Ectodermal cell (in vitro differentiated cells): ENCODE data around the gene APBA2.

Experiments
- H3K27ac ChIP-seq: 2 replicates; pipeline ENCODE4 v1.7.0; 2013; ENCODE audit warnings: mild to moderate bottlenecking, low read depth, low read length; ENCODE audit not compliant: insufficient read depth, poor library complexity, severe bottlenecking
- H3K27me3 ChIP-seq: 2 replicates; pipeline ENCODE4 v1.7.0; 2013; ENCODE audit warnings: mild to moderate bottlenecking, low read length; ENCODE audit not compliant: insufficient read depth, control insufficient read depth, poor library complexity, severe bottlenecking
- H3K36me3 ChIP-seq: one replicate; pipeline ENCODE4 v1.7.0; 2013; ENCODE audit warnings: low read length; ENCODE audit not compliant: control insufficient read depth, insufficient read depth
- H3K4me1 ChIP-seq: one replicate; pipeline ENCODE4 v1.7.0; 2013; ENCODE audit warnings: low read length; ENCODE audit not compliant: control insufficient read depth, insufficient read depth
- H3K4me3 ChIP-seq: 2 replicates; pipeline ENCODE4 v1.7.0; 2013; ENCODE audit warnings: low read depth, low read length, control low read depth; ENCODE audit not compliant: insufficient read depth
- H3K9me3 ChIP-seq: 2 replicates; pipeline ENCODE4 v1.7.0; 2013; ENCODE audit warnings: mild to moderate bottlenecking, low read length, moderate library complexity; ENCODE audit not compliant: control insufficient read depth
- WGBS, 2 experiments: methylation state at CpG; one replicate each; pipeline ENCODE4 v1.1.7; 2013; ENCODE audit warnings: missing lambda C conversion rate in 2 of 2; 5-methylcytosine and 5-hydroxymethylcytosine counted together

Gene APBA2

DNA sequence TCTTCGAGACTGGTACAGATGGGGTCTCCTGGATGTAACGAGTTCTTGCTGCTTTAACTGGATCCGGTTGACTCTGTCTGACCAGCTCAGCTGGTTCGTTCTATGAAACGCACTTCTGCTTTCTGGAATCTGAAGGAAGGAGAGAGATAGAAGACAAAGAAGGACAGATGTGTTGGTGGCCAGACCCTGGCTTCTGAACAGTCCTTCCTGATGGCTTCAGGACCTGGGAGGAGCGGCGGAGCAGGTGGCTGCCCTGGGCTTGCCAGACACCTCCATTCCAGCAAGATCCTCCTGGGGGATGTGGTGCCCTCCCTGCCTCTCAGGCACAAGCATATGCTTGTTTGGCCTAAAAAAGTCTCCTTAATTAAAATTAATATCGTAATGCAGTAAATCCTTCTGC lies 99.9 kb downstream of the APBA2 start:
- H3K27ac ChIP-seq, result no peak overlapping the region
- H3K4me3 ChIP-seq, result no peak overlapping the region
- no peaks in the 10 kb centered on the region for H3K27me3 ChIP-seq
- H3K4me1 ChIP-seq, result peaks cover 32% of the 10 kb centered on the region
- H3K36me3 ChIP-seq, result no peaks in the 10 kb centered on the region
- H3K9me3 ChIP-seq, result no peaks in the 10 kb centered on the region
- 96 to 97% methylated on average over 8 of the region's 8 CpGs for WGBS, 2 experiments

DNA sequence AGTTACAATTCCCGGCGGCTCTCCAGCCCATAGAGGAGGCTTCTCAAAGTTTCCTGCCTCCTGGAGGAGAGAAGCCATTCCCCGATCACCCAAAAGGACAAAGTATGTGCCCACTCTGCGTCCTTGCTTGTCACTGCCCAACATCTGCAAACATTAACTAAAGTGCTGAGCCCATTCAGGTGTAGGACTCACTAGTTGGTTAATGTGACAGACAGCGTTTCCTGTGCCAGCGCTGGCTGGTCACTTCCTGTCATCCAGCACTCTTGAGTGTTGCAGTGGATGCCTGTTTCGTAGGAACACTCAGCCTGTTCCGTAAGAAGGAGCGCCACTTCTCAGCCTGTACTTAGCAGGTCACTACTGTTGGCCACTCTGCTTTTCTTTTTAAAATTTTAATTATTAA lies 100.3 kb downstream of the APBA2 start:
- no peaks in the 10 kb centered on the region for H3K27me3 ChIP-seq
- 93 to 95% methylated on average over 9 of the region's 9 CpGs for WGBS, 2 experiments
- H3K4me1 ChIP-seq, result peaks cover 32% of the 10 kb centered on the region
- H3K36me3 ChIP-seq, result no peaks in the 10 kb centered on the region
- no peaks in the 10 kb centered on the region for H3K9me3 ChIP-seq
- no peak overlapping the region for H3K27ac ChIP-seq
- H3K4me3 ChIP-seq, result no peak overlapping the region

DNA sequence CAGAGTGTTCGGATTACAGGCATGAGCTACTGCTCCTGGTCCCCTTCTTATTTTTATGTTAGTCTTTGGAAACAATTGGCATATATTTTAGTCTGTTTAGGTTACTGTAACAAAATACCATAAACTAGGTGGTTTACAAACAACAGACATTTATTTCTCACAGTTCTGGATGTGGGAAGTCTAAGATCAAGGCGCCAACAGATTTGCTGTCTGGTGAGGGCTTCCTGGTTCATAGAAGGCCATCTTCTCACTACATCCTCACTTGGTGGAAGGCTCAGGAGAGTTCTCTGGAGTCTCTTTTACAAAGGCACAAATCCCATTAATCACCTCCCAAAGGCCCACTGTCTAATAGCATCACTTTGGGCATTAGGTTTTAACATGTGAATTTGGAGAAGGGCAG lies 101.0 kb downstream of the APBA2 start:
- Histone ChIP-seq H3K4me3 (no peak overlapping the region), H3K9me3 (no peaks in the 10 kb centered on the region), H3K27ac (no peak overlapping the region), H3K36me3 (no peaks in the 10 kb centered on the region), H3K27me3 (no peaks in the 10 kb centered on the region), H3K4me1 (peaks cover 32% of the 10 kb centered on the region)
- WGBS, 2 experiments, result 96 to 100% methylated on average over 2 of the region's 2 CpGs

- Histone ChIP-seq H3K4me3 (no peak overlapping the region), H3K36me3 (no peaks in the 10 kb centered on the region), H3K27me3 (no peaks in the 10 kb centered on the region), H3K4me1 (peaks cover 32% of the 10 kb centered on the region), H3K27ac (no peak overlapping the region), H3K9me3 (no peaks in the 10 kb centered on the region)
- WGBS, 2 experiments, result 95 to 98% methylated on average over 4 of the region's 4 CpGs
Measured at GRCh38 chr15:28987337-28987736, 101.6 kb downstream of the APBA2 start.

DNA sequence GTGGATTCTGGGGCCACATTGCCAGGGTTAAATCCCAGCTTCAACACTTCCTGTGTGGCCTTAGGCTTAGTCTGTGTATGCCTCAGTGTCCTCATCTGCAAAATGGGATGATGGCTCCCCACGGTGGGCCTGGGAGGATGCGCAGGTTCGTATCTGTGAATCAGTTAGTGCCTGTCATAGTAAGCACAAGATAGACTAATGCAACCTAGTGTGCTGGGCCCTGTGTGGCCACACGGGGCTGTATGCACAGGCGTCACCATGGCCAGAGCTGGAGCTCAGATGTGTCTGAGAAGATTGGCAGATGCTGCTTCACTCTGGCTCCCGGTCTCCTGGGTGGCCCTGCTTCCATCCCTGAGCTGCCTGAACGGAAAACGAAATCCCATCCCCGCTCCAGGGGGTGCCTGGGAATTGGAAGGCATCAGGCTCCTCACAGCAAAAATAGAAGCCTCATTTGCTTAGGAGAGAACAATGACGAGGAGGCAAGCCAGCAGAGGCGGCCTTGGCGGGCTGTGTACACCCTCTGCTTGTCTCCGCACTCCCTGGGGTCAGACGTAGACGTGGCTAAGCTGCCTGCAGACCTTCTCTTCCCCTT lies 103.6 kb downstream of the APBA2 start:
- WGBS, 2 experiments, result 52% methylated on average over 15 of the region's 15 CpGs
- H3K27me3 ChIP-seq, result no peaks in the 10 kb centered on the region
- H3K4me3 ChIP-seq, result no peak overlapping the region
- no peaks in the 10 kb centered on the region for H3K36me3 ChIP-seq
- H3K27ac ChIP-seq, result no peak overlapping the region
- peaks cover 45% of the 10 kb centered on the region for H3K4me1 ChIP-seq
- no peaks in the 10 kb centered on the region for H3K9me3 ChIP-seq

DNA sequence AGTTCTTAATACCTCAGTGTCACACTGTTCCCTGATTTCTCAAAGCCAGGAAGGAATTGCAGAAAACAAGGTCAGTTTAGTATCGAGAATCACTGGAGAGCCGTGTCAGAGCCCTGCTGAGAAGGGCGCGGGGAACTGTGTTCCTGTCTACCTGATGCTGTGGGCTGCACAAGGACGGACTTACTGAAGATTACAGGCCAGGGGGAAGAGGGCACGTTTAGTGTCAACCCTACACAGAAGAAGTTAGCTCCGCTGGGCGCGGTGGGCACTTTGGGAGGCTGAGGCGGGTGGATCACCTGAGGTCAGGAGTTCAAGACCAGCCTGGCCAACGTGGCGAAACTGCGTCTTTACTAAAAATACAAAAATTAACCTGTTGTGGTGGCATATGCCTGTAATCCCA lies 104.1 kb downstream of the APBA2 start:
- H3K9me3 ChIP-seq, result no peaks in the 10 kb centered on the region
- WGBS, 2 experiments, result 91 to 93% methylated on average over 13 of the region's 13 CpGs
- no peaks in the 10 kb centered on the region for H3K36me3 ChIP-seq
- H3K27me3 ChIP-seq, result no peaks in the 10 kb centered on the region
- H3K4me1 ChIP-seq, result peaks cover 45% of the 10 kb centered on the region
- no peak overlapping the region for H3K4me3 ChIP-seq
- H3K27ac ChIP-seq, result peak overlapping the region; percentile 3

GRCh38 chr15:28990390-28990789 lies 104.6 kb downstream of the APBA2 start:
- H3K9me3 ChIP-seq, result no peaks in the 10 kb centered on the region
- H3K27ac ChIP-seq, result no peak overlapping the region
- peaks cover 45% of the 10 kb centered on the region for H3K4me1 ChIP-seq
- no peaks in the 10 kb centered on the region for H3K36me3 ChIP-seq
- H3K4me3 ChIP-seq, result no peak overlapping the region
- H3K27me3 ChIP-seq, result no peaks in the 10 kb centered on the region
- WGBS, 2 experiments, result 95 to 98% methylated on average over 2 of the region's 2 CpGs

- no peak overlapping the region for H3K27ac ChIP-seq
- H3K4me1 ChIP-seq, result peaks cover 42% of the 10 kb centered on the region
- no peaks in the 10 kb centered on the region for H3K9me3 ChIP-seq
- H3K36me3 ChIP-seq, result no peaks in the 10 kb centered on the region
- H3K4me3 ChIP-seq, result no peak overlapping the region
- WGBS, 2 experiments, result 95% methylated on average over 21 of the region's 21 CpGs
- H3K27me3 ChIP-seq, result no peaks in the 10 kb centered on the region
Measured at GRCh38 chr15:28991236-28992171, 105.7 kb downstream of the APBA2 start.

DNA sequence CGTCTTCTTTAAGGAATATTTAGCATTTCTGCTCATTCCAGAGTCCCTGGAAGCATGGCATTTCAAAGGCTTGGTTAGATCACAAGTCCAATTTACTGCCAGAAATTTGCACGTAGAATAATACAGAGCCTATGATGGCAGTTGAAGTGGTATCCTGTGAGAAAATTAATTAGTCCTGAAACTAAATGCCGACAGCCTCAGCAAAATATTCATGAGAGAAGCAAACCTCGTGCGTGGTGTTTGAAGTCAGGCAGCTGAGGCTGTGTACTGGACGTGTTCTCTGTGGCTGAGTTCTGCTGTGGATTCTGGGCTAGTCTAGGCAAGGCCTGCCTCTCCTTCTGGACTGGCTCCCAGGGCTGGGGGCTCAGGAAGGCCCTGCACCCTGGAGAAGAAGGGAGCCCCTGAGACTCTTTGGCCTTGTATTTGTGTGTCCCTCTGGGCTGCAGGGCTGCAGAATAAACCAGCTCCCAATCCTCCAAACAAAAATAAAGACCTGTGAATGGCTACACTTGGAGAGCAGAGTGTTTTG lies 106.6 kb downstream of the APBA2 start:
- Histone ChIP-seq H3K4me1 (peaks cover 42% of the 10 kb centered on the region), H3K9me3 (no peaks in the 10 kb centered on the region), H3K36me3 (no peaks in the 10 kb centered on the region), H3K4me3 (no peak overlapping the region), H3K27me3 (no peaks in the 10 kb centered on the region), H3K27ac (no peak overlapping the region)
- WGBS, 2 experiments, result 95 to 96% methylated on average over 6 of the region's 6 CpGs

- no peak overlapping the region for H3K27ac ChIP-seq
- H3K27me3 ChIP-seq, result no peaks in the 10 kb centered on the region
- H3K36me3 ChIP-seq, result no peaks in the 10 kb centered on the region
- H3K4me1 ChIP-seq, result peaks cover 42% of the 10 kb centered on the region
- no peak overlapping the region for H3K4me3 ChIP-seq
- WGBS, 2 experiments, result 84 to 85% methylated on average over 12 of the region's 12 CpGs
- H3K9me3 ChIP-seq, result no peaks in the 10 kb centered on the region
Measured at GRCh38 chr15:28993051-28993719, 107.4 kb downstream of the APBA2 start.
